ENCODE results near the gene LYSET. TPM values are rescaled to one million over a fixed set of nuclear protein-coding genes. Genes with fewer than 3 reads are reported as not detected.
A peak's percentile ranks its signal among the peaks of the same experiment; 100 is the strongest.

Gene LYSET
- total RNA-seq, 6 experiments from 2014 or later: 4.0 to 11.0 (median 7.7) TPM

- no peaks in the 10 kb centered on the region for H3K27me3 ChIP-seq
- peak overlapping the region; percentile 88 to 93 (median 92) for H3K27ac ChIP-seq
- TF ChIP-seq CTCF (IDR thresholded peaks at IDR 0.05): no peak
- no peak for TF ChIP-seq POLR2A (IDR thresholded peaks at IDR 0.05)
- H3K9me3 ChIP-seq: no peaks in the 10 kb centered on the region
- 0% methylated on average over 10 of the region's 10 CpGs for WGBS (ENCODE audit: insufficient coverage, low coverage, low lambda C conversion rate, missing lambda C conversion rate)
- ATAC-seq: no peak
- intact Hi-C loops (cut with DNase I): no loop called here
- H3K4me3 ChIP-seq: peak overlapping the region; percentile 68 to 98 (median 98)
- H3K36me3 ChIP-seq: peaks cover 0 to 7% (median 0%) of the 10 kb centered on the region in 4 donors
- DNase-seq: no peak
- H3K4me1 ChIP-seq: peaks cover 0 to 10% (median 3%) of the 10 kb centered on the region in 4 donors
These were observed 218 bp downstream of the LYSET start for GRCh38 chr14:93185349-93185720.

GRCh38 chr14:93186466-93186865 is 1.3 kb downstream of the LYSET start:
- TF ChIP-seq CTCF (IDR thresholded peaks at IDR 0.05): no peak
- TF ChIP-seq POLR2A (IDR thresholded peaks at IDR 0.05): no peak
- no peaks in the 10 kb centered on the region for H3K9me3 ChIP-seq
- H3K27ac ChIP-seq: no peak overlapping the region
- no peak overlapping the region for H3K4me3 ChIP-seq
- no peak for ATAC-seq
- peaks cover 0 to 7% (median 0%) of the 10 kb centered on the region in 4 donors for H3K36me3 ChIP-seq
- intact Hi-C loops (cut with DNase I): no loop called here
- WGBS (ENCODE audit: insufficient coverage, low coverage, low lambda C conversion rate, missing lambda C conversion rate): 62% methylated on average over 6 of the region's 6 CpGs
- no peaks in the 10 kb centered on the region for H3K27me3 ChIP-seq
- no peak for DNase-seq
- H3K4me1 ChIP-seq: peaks cover 0 to 10% (median 3%) of the 10 kb centered on the region in 4 donors

GRCh38 chr14:93186956-93187355 is 1.8 kb downstream of the LYSET start:
- DNase-seq: no peak

GRCh38 chr14:93195316-93195999 is 10.3 kb downstream of the LYSET start:
- H3K9me3 ChIP-seq: no peaks in the 10 kb centered on the region
- no peaks in the 10 kb centered on the region for H3K36me3 ChIP-seq
- WGBS (ENCODE audit: insufficient coverage, low coverage, low lambda C conversion rate, missing lambda C conversion rate): 100% methylated on average over 1 of the region's 1 CpG
- no peak for ATAC-seq
- no peaks in the 10 kb centered on the region for H3K27me3 ChIP-seq
- intact Hi-C loops (cut with DNase I): no loop called here
- no peak overlapping the region for H3K4me3 ChIP-seq
- TF ChIP-seq CTCF (IDR thresholded peaks at IDR 0.05) (no peak), POLR2A (IDR thresholded peaks at IDR 0.05) (no peak)
- DNase-seq: no peak
- no peaks in the 10 kb centered on the region for H3K4me1 ChIP-seq
- no peak overlapping the region for H3K27ac ChIP-seq

More at GRCh38 chr14:93186956-93187355, 1.8 kb downstream of the LYSET start:
- H3K27ac ChIP-seq: no peak overlapping the region
- no peak for TF ChIP-seq CTCF (IDR thresholded peaks at IDR 0.05)
- no peak for TF ChIP-seq POLR2A (IDR thresholded peaks at IDR 0.05)
- intact Hi-C loops (cut with DNase I): no loop called here
- H3K9me3 ChIP-seq: no peaks in the 10 kb centered on the region
- H3K4me1 ChIP-seq: peaks cover 0 to 10% (median 3%) of the 10 kb centered on the region in 4 donors
- ATAC-seq: no peak
- no peaks in the 10 kb centered on the region for H3K27me3 ChIP-seq
- no peak overlapping the region for H3K4me3 ChIP-seq
- H3K36me3 ChIP-seq: peaks cover 0 to 7% (median 0%) of the 10 kb centered on the region in 4 donors
- WGBS (ENCODE audit: insufficient coverage, low coverage, low lambda C conversion rate, missing lambda C conversion rate): 78% methylated on average over 3 of the region's 3 CpGs

Measured in right lobe of liver (tissue), 6 donors.